ENCODE results near the gene MPPED1. TPM values are rescaled to one million over a fixed set of nuclear protein-coding genes. Genes with fewer than 3 reads are reported as not detected.
A peak's percentile ranks its signal among the peaks of the same experiment; 100 is the strongest.

MPPED1 gene
- total RNA-seq, 1 experiment from 2014 or later = not detected

DNA sequence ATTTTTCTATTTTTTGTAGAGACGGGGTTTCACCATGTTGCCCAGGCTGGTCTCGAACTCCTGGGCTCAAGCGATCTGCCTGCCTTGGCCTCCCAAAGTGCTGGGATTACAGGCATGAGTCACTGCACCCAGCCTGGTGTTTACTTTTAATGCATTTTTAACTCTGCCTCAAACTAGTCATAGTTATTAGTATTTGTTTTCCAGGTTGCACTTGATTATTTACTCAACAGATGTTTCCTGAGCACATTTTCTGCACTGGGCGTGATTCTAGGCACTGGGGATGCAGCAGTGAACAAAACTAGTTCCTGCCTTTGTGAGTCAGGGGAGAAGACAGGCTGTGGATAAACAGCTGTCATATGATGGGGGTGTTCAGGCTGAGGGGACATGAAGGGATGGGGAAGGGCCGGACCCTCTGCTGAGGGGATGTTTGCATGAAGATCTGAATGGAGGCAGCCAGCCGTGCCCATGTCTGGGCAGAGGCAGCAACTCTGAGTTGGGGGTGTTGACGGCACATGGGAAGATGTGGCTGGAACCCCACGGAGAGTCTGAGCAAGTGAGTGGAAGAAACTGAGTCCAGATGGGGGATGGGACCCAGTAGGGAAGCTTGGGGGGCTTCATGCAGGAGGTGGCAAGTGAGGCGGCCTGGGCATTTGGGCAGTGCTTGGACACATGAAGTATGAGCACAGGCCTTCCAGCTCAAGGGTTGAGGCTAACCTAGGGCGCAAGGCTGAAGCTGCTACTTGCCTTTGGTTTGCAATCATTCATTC lies 34.4 kb downstream of the MPPED1 start:
- DNase-seq = peak; percentile 50
- H3K27me3 ChIP-seq = no peaks in the 10 kb centered on the region
- no peaks in the 10 kb centered on the region for H3K9me3 ChIP-seq
- no peaks in the 10 kb centered on the region for H3K36me3 ChIP-seq
- no peak overlapping the region for H3K4me3 ChIP-seq

DNA sequence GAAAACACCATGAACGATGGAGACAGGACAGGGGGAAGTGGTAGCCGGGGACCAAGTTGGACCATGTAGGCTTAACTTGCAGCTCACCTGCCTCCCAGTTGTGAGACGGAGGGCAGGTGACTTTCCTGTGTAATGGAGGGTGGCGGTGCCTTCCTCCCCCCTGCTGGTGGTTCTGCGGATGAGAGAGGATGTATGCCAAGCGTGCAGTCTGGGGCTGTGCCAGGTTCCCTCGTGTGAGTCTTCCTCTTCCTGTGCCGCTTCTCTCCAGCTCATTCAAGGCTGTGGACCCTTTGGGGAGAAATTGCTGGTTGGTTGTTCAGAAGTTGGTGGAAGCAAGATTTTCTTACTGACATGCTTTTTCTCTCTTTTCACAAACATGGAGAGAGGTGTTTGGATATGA lies 35.1 kb downstream of the MPPED1 start:
- DNase-seq = no peak
- no peaks in the 10 kb centered on the region for H3K9me3 ChIP-seq
- no peak overlapping the region for H3K4me3 ChIP-seq
- H3K36me3 ChIP-seq = no peaks in the 10 kb centered on the region
- no peaks in the 10 kb centered on the region for H3K27me3 ChIP-seq

DNA sequence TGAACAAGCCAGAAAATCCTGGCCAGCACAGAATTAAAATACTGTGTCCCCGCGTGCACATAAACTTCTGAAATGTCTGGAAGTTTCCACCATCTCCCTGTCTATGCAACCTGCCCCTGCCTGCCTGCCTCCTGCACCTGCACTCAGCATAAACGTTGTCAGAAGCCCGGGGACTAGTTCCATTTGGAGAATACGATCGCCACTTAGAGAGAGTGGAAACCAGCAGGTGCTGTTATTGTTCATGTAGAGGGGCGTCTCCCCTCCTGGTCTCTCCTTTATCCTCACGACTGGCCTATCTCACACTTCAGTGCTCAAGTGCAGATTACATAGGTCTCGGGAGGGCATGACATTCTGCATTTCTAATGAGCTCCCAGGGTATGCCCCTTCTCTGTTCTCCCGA lies 35.6 kb downstream of the MPPED1 start:
- Histone ChIP-seq H3K36me3 (no peaks in the 10 kb centered on the region), H3K9me3 (no peaks in the 10 kb centered on the region), H3K4me3 (no peak overlapping the region), H3K27me3 (no peaks in the 10 kb centered on the region)
- DNase-seq = no peak

DNA sequence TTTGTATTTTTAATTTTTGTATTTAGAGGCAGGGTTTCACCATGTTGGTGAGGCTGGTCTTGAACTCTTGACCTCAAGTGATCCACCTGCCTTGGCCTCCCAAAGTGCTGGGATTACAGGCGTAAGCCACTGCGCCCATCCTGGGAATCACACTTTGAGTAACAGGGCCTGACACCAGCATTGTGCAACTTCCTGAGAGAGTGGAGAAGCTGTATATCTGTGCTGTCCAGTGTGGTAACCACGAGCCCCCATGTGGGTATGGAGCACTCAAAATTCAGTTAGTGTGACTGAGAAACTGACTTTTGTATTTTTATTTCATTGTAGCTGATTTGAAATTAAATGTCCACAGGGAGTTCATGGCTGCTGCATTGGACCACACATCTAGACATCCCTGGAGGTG lies 36.2 kb downstream of the MPPED1 start:
- H3K9me3 ChIP-seq = no peaks in the 10 kb centered on the region
- no peaks in the 10 kb centered on the region for H3K36me3 ChIP-seq
- no peaks in the 10 kb centered on the region for H3K27me3 ChIP-seq
- no peak for DNase-seq
- no peak overlapping the region for H3K4me3 ChIP-seq

DNA sequence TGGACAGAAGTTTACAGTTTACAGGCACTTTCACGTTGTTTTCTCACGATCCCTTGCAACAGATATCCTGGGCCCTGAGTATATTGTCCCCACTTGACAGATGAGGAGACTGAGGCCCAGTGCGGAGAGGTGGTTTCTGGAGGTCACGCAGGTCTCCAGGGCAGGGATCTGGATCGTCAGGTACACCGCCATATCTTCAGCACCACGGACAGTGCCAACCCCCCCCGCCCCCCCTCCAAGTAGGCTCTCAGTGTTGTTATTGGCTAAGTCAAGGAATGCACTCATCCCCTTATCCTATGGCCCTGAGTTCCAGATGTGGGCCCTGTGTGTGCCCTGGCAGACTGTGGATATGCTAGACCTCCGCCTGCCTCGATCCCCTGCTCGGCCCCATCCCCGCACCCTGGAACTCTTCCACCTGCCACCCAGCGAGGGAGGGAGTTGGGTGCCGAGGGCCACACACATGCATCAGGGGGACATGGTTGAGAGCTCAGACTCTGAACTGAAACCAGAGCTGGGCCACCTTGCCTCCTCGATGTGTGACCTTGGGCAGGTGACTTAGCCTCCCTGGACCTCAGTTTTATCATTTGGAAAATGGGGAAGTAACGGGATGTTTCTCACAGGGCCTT lies 37.5 kb downstream of the MPPED1 start:
- no peaks in the 10 kb centered on the region for H3K27me3 ChIP-seq
- no peaks in the 10 kb centered on the region for H3K36me3 ChIP-seq
- H3K4me3 ChIP-seq = no peak overlapping the region
- no peaks in the 10 kb centered on the region for H3K9me3 ChIP-seq
- no peak for DNase-seq

DNA sequence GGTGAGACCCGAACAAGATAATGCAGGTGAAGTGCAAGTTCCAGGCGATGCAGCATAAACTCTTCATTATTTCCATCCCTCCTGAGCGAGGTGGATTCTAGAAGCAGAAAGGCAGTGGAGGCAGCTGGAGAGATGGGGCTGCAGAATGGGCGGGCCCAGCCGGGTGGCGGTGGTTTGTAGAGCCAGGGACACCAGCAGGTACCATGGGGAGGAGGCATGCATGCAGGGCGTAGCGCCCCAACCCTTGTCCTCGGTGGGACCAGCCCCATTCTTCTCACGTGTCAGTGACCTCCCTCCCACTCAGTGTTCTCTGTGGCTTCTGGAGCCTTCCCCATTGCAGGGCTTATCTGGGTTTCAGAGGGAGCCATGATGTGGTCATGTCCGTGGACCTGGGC lies 38.0 kb downstream of the MPPED1 start:
- H3K4me3 ChIP-seq = no peak overlapping the region

DNA sequence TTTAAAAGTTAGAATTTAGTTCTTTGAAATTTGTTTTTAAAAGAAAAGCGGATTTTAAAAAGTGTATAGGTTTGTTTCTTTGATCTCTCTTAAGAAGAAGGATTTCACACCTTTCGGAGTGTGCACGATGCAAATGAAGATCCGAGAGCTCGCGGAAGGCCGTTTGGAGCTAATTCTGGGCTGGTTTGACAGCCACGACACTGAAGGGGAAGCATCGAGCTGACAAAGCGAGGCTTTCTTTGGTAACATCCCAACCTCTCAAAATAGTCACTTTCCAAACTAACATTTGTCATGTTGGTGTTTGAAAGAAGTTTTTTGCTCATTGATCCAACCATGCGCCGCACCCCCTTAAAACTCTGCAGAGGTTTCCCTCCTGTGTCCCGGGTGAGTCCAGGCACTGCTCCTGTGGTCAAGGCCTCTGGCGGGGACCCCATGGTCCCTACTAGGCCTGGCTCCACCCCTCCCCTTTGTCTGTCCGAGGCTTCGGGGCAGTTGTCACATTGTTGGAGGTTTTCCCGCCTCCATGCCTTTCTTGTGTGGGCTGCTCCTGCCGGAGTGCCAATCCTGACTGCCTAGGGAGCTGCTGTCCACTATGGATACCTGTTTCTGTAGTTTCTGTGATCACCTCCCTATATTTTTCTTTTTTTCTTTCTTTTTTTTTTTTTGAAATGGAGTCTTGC lies 39.7 kb downstream of the MPPED1 start:
- H3K36me3 ChIP-seq = no peaks in the 10 kb centered on the region
- no peaks in the 10 kb centered on the region for H3K27me3 ChIP-seq
- no peak for DNase-seq
- no peak overlapping the region for H3K4me3 ChIP-seq
- no peaks in the 10 kb centered on the region for H3K9me3 ChIP-seq

More for the DNA sequence above, 38.0 kb downstream of the MPPED1 start:
- H3K9me3 ChIP-seq = no peaks in the 10 kb centered on the region
- H3K36me3 ChIP-seq = no peaks in the 10 kb centered on the region
- no peaks in the 10 kb centered on the region for H3K27me3 ChIP-seq
- no peak for DNase-seq

DNA sequence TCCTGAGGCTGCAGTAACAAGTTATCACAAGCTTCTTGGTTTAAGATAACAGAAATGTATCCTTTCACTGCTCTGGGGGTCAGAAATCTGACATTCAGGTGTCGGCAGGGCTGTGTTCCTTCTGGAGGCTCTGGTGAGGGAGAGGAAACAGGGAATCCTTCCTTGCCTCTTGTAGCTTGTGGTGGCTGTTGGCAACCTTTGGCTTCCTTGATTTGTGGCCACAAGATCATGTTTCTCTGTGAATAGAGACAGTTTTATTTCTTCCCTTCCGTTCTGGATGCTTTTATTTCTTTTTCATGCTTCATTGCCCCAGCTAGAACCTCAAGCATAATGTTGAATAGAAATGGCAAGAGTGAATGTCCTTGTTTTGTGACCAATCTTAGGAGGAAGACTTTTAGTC lies 44.0 kb downstream of the MPPED1 start:
- Histone ChIP-seq H3K36me3 (no peaks in the 10 kb centered on the region), H3K9me3 (no peaks in the 10 kb centered on the region), H3K27me3 (peaks cover 15% of the 10 kb centered on the region; the same call in 1 of the 2 replicates), H3K4me3 (no peak overlapping the region)
- no peak for DNase-seq

DNA sequence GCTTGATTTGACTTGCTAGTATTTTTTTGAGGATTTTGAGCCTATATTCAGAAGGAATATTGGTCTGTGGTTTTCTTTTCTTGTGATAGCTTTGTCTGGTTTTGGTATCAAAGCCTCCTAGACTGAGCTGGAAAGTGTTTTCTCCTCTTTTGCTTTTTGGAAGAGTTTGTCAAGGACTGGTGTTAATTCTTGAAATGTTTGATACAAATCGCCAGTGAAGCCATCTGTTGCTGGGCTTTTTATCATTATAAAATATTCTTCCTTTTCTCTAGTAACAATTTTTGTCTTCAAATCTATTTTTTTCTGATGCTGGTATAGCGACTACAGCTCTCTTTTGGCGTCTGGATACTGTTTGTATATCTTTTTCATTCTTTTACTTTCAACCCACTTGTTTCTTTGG lies 45.2 kb downstream of the MPPED1 start:
- no peaks in the 10 kb centered on the region for H3K9me3 ChIP-seq
- DNase-seq = no peak
- no peak overlapping the region for H3K4me3 ChIP-seq
- H3K36me3 ChIP-seq = no peaks in the 10 kb centered on the region
- H3K27me3 ChIP-seq = peaks cover 15% of the 10 kb centered on the region; the same call in 1 of the 2 replicates

DNA sequence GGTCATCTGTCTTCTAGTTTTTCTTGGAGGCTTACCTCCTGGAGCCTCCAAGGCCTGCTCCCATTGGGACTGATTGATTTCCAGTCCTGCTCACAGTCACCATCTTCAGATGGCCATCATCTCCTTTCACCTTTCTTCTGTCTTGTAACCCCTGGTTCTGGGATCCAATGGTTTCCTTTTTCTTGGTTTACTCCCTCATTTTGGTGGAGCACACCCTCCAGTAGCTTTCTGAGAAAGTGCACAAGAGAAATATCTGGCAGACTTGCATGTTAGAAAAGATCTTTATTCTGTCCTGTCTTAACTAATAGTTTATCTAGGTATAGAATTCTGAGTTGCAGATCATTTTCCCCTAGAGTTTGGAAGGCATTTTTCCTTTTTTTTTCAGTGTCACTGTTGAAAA lies 50.9 kb downstream of the MPPED1 start:
- H3K9me3 ChIP-seq = no peaks in the 10 kb centered on the region
- H3K4me3 ChIP-seq = no peak overlapping the region
- no peaks in the 10 kb centered on the region for H3K36me3 ChIP-seq
- H3K27me3 ChIP-seq = peaks cover 8% of the 10 kb centered on the region
- DNase-seq = no peak

DNA sequence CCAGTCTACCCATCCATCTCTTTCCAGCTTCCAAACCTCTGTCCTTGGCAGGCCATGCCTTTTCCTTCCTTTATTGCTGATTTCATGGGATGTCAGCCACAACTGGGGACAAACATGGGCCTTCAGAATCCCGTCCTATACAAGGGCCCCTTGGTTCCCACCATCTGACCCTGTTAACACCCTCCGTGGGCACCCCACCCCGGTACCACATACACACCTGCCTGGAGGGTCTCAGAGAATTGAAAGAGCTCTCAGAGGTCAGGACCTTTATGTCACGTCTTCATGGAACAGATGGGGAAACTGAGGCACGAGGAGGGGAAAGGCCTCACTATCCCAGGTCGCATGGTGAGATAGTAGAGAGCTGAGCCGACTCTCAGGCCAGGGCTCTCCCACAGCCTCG lies 53.0 kb downstream of the MPPED1 start:
- no peak for DNase-seq
- Histone ChIP-seq H3K27me3 (peaks cover 7% of the 10 kb centered on the region), H3K36me3 (no peaks in the 10 kb centered on the region), H3K4me3 (no peak overlapping the region), H3K9me3 (no peaks in the 10 kb centered on the region)

DNA sequence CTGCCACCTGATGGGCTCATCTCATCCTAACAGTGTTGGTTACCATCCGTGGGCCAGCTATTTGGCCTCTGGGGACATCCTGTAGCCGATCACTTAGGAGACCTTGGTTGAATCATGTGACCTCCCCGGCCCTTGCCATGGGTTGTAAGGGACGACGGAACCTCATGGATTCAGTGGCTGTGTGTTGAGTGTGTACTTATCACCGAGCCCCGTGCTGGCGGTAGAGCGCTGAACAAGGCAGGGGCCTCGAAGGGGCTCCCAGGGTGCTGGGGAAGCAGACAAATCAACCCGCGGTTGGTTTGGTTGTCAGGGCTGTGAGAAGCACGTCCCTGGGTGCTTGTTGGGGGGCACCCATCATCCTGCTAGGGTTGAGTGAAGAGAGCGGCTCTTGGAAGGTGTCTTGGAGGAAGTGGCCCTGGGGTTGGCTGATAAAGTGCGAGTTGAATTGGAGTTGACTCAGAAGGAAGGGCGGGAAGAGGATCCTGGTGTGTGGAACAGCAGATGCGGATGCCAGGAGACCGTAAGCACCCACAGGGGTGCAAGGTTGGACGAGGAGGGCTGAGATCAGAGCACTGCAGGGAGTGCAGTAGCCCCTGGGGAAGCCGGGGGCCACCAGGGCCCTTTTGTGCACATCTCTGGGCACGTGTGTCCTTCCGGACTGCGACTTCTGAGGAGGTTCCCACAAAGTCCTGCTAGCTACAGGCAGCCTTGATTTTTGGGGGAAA lies 53.6 kb downstream of the MPPED1 start:
- Histone ChIP-seq H3K4me3 (no peak overlapping the region), H3K9me3 (no peaks in the 10 kb centered on the region), H3K27me3 (peaks cover 7% of the 10 kb centered on the region), H3K36me3 (no peaks in the 10 kb centered on the region)
- no peak for DNase-seq

DNA sequence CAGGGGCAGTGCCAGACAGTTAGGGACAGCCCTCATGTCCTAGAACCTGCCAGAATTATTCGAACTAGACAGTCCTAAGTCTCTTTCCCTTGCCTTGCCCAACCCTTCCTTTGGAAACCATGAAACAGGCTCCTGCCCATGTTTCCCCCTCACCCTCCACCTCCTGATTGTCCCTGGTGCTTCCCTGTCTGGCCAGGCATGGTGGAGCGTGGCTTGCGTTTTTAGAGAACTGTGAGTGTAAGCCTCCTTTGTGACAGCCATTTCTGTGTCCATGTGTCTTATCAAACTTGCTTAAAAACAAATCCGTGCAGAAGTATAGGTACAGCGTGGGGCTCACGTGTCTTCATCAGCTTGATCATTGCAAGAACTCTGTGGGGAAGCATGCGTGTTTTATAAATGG lies 54.9 kb downstream of the MPPED1 start:
- Histone ChIP-seq H3K36me3 (no peaks in the 10 kb centered on the region), H3K27me3 (peaks cover 7% of the 10 kb centered on the region), H3K4me3 (no peak overlapping the region), H3K9me3 (no peaks in the 10 kb centered on the region)
- no peak for DNase-seq

DNA sequence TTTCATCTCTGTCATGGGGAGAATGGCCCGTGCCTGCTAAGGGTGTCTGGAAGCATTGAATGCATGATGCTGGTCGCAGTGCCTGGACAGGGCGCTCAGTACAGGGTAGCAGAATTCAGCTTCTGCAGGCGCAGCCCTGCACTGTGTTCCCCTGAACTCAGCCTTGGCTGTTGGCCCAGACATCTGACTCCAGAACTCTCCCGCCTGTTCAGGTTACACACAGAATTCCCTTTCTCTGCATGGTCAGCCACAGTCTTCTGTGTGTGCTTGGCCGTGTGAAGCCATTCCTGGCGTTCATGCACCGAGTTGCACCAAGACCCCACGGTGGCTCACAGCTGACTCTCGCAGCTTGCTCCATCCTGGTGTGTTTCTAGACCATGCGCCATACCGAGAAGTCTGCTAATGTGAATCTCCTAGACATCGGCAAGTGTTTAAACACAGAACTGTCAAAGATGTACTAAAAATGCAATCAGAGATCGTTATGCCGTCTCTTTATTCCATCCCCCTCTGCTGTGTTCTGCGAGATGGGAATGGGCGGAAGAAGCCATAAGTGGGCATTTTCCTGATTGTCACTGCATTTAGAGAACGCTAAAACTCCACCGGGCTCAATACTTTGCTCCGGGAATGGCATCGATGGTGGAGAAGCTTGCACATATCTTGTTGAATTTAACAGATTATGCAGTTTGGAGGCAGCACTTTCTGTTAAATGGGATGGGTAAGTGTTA lies 55.6 kb downstream of the MPPED1 start:
- DNase-seq = no peak
- Histone ChIP-seq H3K9me3 (no peaks in the 10 kb centered on the region), H3K36me3 (no peaks in the 10 kb centered on the region), H3K4me3 (no peak overlapping the region), H3K27me3 (peaks cover 7% of the 10 kb centered on the region)

DNA sequence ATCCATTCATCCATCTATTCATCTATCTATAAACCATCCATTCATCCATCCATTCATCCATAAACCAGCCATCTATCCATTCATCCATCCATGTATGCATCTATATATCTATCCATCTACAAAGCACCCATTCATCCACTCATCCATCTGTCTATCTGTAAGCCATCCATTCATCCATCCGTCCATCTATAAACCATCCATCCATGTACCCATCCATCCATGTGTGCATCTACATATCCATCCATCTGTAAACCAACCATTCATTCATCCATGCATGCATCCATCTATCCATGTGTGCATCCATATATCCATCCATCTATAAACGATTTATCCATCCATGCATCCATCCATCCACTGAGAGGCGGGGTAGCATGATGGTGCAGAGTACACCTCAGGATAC lies 58.4 kb downstream of the MPPED1 start:
- peaks cover 7% of the 10 kb centered on the region for H3K27me3 ChIP-seq
- no peak overlapping the region for H3K4me3 ChIP-seq
- no peaks in the 10 kb centered on the region for H3K36me3 ChIP-seq
- DNase-seq = no peak
- no peaks in the 10 kb centered on the region for H3K9me3 ChIP-seq

DNA sequence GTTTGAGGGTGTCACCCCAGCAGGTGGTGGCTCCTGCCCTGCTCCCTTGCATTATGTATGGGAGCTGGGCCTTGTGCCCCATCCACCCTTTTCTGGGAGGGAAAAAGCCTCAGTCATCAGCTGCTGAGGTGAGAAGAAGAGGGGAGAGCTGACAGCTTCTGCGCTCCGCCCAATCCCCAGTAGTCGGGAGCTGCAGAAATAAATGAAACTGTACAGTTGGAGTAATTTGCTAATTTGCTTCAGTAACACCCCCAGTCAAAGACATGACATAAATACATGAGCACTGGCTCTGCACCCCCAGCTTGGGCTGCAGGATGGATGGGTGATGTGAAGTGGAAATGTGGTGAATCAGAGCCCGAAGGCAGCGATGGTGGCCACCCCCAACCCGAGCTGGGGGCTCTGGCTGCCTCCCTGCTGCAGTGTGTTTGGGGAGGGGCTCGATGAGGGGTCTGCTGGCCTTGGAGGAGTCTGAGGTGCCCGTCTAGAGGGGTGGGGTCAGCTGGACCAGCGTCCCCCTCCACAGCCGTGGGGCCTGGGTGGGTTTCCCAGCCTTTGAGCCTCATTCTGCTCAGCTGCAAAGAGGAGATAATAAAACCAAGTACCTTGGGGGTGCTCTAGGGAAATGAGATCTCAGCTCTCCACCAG lies 59.2 kb downstream of the MPPED1 start:
- H3K36me3 ChIP-seq = no peaks in the 10 kb centered on the region
- no peak overlapping the region for H3K4me3 ChIP-seq
- H3K9me3 ChIP-seq = no peaks in the 10 kb centered on the region
- H3K27me3 ChIP-seq = peaks cover 6% of the 10 kb centered on the region
- DNase-seq = no peak

Measured in MG63 (cell line).